ENCODE measurements around the gene EFNA3. TPM values are rescaled to one million over a fixed set of nuclear protein-coding genes. Genes with fewer than 3 reads are reported as not detected.
A peak's percentile ranks its signal among the peaks of the same experiment; 100 is the strongest.

EFNA3 gene
- total and polyA plus RNA-seq, 3 experiments from 2014 or later = 0.94 to 1.4 (median 1.0) TPM

DNA sequence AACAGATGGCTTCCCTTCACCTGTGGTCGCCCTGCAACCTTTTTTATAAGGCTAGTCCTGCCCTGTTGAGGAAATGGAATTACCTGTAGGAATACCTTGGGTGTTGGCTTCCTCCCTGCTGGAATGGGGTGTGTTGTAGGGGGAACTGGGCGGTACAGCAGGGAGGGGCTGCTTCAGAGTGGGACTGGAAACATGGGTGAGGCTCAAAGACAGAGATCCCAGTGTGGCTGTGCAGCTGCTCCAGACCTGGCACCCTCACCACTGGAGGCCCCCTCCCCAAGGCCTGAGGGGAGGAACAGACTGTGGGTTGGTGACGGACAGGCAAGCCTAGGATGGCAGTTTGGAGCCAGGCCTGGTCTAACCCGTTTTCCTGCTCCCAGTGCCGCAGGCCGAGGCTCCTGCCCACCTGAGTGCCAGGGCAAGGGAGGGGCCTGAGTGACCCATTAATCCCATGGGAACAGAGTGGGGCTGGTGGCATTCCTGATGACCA, 4.5 kb downstream of the EFNA3 start:
- ChIA-PET POLR2A (interaction anchor here (0.7 kb wide), 1 partner anchor 21 kb away, joined by 3 read pairs; no protein-coding TSS in a partner anchor), CTCF (interaction anchor here (2.5 to 4.8 kb wide), 4 partner anchors 8 to 38 kb away, joined by 14 to 107 read pairs (median 43); partner anchors contain the start of gene EFNA4)
- H3K4me1 ChIP-seq (ENCODE audit: insufficient read depth, low read length) = peaks cover 72% of the 10 kb centered on the region
- H3K27ac Mint-ChIP-seq = no peak overlapping the region
- H3K36me3 ChIP-seq (ENCODE audit: insufficient read depth, low read length) = no peaks in the 10 kb centered on the region
- peaks cover 0 to 2% (median 0%) of the 10 kb centered on the region in 5 donors for H3K9me3 Mint-ChIP-seq
- DNase-seq = no peak
- peaks cover 43% of the 10 kb centered on the region for H3K27me3 ChIP-seq (ENCODE audit: insufficient read depth, low read length, poor library complexity, severe bottlenecking)
- no peak overlapping the region for H3K27ac ChIP-seq (ENCODE audit: low read depth, low read length)
- no peak overlapping the region for H3K4me3 ChIP-seq (ENCODE audit: low read length)
- H3K4me1 Mint-ChIP-seq = peaks cover 41 to 65% (median 45%) of the 10 kb centered on the region in 3 donors
- peaks cover 0 to 5% (median 2%) of the 10 kb centered on the region in 3 donors for H3K36me3 Mint-ChIP-seq
- H3K4me3 Mint-ChIP-seq = peak overlapping the region in 2 of 7 donors; percentile 50 to 65
- peaks cover 39 to 44% of the 10 kb centered on the region in 2 donors for H3K27me3 Mint-ChIP-seq
- no peaks in the 10 kb centered on the region for H3K9me3 ChIP-seq (ENCODE audit: low read length)

DNA sequence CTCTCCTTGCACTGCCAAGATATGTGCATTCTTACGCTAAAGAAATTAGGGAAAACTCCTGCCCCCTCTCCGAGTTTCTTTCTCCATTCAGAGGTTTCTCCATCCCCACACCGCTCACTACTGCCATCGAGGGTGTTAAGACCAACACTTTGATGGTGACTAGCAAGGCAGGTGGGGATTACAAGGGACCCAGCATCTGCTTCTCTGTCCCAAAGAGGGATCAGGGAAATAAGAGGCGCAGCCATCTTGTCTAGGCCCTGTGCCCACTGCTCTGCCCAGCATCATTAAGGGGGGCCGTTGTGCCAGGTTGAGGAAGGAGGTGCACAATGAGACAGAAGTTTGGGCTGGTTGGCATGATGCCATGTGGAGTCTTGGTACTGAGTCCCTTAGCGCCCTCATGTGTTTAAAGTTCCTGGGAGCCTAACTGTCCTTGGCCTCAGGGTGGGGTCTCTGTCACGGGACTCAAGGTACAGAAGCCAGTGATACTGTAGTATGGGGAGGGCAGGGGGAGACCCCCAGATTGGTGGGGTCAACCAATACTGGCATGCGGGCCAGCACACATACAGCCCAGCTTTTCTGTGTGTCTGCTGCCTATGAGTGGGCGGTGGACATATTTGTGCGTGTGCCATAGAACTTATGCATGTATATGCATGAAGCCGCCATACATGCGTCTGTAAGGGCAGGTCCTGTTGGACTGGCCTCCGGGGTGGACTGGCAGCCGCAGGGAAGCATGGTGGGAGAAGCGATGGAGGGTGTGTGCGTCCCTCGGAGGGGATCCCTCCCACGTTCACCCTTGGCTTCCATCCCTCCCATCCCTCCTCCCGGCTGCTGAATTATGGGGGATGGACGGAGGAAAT, 5.5 kb downstream of the EFNA3 start:
- Mint-ChIP-seq H3K4me1 (peaks cover 41 to 59% (median 44%) of the 10 kb centered on the region in 3 donors), H3K27ac (peak overlapping the region in 6 of 8 donors; percentile 17 to 97 (median 82)), H3K36me3 (peaks cover 0 to 5% (median 2%) of the 10 kb centered on the region in 3 donors), H3K4me3 (peak overlapping the region; percentile 86 to 98 (median 92)), H3K27me3 (peaks cover 39 to 44% of the 10 kb centered on the region in 2 donors), H3K9me3 (peaks cover 0 to 2% (median 0%) of the 10 kb centered on the region in 5 donors)
- Histone ChIP-seq H3K4me3 (ENCODE audit: low read length) (peak overlapping the region; percentile 99), H3K27me3 (ENCODE audit: insufficient read depth, low read length, poor library complexity, severe bottlenecking) (peaks cover 43% of the 10 kb centered on the region), H3K9me3 (ENCODE audit: low read length) (no peaks in the 10 kb centered on the region), H3K27ac (ENCODE audit: low read depth, low read length) (no peak overlapping the region), H3K4me1 (ENCODE audit: insufficient read depth, low read length) (peaks cover 65% of the 10 kb centered on the region), H3K36me3 (ENCODE audit: insufficient read depth, low read length) (no peaks in the 10 kb centered on the region)
- ChIA-PET POLR2A (interaction anchor here (1.0 to 2.2 kb wide), 6 partner anchors 13 to 110 kb away, joined by 3 to 15 read pairs (median 4); partner anchors contain the start of gene EFNA4), CTCF (interaction anchor here (0.8 to 4.8 kb wide), 25 partner anchors 8 to 525 kb away, joined by 3 to 107 read pairs (median 5); partner anchors contain the start of genes ADAM15, DPM3, EFNA4 and FLAD1)
- DNase-seq = peak in 1 of 5 donors; percentile 58

DNA sequence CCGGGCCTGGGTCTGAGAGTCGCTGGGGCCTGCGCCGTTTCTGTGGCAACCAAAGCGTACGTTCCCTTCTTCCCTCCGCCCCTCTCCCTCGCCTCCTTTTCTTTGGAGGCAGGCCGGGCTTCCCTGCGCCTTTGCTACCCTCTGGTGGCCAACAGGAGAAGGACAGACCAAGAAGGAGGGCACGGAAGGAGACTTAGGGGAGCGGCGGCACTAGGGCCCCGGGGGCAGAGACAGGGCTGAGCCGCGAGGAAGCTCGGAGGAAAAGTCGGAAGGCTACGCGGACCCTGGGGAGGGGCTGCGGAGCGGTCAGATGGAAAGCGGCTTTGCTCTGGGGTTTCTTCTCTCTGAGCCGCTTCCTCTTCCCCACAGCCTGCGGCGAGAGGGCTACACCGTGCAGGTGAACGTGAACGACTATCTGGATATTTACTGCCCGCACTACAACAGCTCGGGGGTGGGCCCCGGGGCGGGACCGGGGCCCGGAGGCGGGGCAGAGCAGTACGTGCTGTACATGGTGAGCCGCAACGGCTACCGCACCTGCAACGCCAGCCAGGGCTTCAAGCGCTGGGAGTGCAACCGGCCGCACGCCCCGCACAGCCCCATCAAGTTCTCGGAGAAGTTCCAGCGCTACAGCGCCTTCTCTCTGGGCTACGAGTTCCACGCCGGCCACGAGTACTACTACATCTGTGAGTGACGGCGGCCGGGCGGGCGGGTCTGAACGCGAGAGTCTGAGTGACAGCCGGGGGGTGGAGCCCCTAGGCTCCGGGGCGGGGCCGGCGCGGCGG, 6.3 kb downstream of the EFNA3 start:
- peak overlapping the region; percentile 86 to 98 (median 92) for H3K4me3 Mint-ChIP-seq
- Histone ChIP-seq H3K4me3 (ENCODE audit: low read length) (peak overlapping the region; percentile 99), H3K27me3 (ENCODE audit: insufficient read depth, low read length, poor library complexity, severe bottlenecking) (peaks cover 40% of the 10 kb centered on the region), H3K4me1 (ENCODE audit: insufficient read depth, low read length) (peaks cover 57% of the 10 kb centered on the region), H3K9me3 (ENCODE audit: low read length) (no peaks in the 10 kb centered on the region), H3K36me3 (ENCODE audit: insufficient read depth, low read length) (no peaks in the 10 kb centered on the region), H3K27ac (ENCODE audit: low read depth, low read length) (peak overlapping the region; percentile 71)
- POLR2A ChIA-PET = interaction anchor here (0.6 to 2.2 kb wide), 11 partner anchors 14 to 1274 kb away, joined by 3 to 15 read pairs (median 4); partner anchors contain the start of genes EFNA4 and KRTCAP2
- CTCF ChIA-PET = interaction anchor here (0.6 to 4.8 kb wide), 44 partner anchors 8 to 525 kb away, joined by 3 to 107 read pairs (median 4); partner anchors contain the start of genes ADAM15, DPM3, EFNA4 and FLAD1
- peaks cover 0 to 2% (median 0%) of the 10 kb centered on the region in 5 donors for H3K9me3 Mint-ChIP-seq
- peaks cover 0 to 5% (median 2%) of the 10 kb centered on the region in 3 donors for H3K36me3 Mint-ChIP-seq
- peak overlapping the region; percentile 80 to 97 (median 94) for H3K27ac Mint-ChIP-seq
- DNase-seq = peak; percentile 86 to 95 (median 90)
- H3K27me3 Mint-ChIP-seq = peaks cover 34 to 36% of the 10 kb centered on the region in 2 donors
- H3K4me1 Mint-ChIP-seq = peaks cover 33 to 51% (median 36%) of the 10 kb centered on the region in 3 donors

DNA sequence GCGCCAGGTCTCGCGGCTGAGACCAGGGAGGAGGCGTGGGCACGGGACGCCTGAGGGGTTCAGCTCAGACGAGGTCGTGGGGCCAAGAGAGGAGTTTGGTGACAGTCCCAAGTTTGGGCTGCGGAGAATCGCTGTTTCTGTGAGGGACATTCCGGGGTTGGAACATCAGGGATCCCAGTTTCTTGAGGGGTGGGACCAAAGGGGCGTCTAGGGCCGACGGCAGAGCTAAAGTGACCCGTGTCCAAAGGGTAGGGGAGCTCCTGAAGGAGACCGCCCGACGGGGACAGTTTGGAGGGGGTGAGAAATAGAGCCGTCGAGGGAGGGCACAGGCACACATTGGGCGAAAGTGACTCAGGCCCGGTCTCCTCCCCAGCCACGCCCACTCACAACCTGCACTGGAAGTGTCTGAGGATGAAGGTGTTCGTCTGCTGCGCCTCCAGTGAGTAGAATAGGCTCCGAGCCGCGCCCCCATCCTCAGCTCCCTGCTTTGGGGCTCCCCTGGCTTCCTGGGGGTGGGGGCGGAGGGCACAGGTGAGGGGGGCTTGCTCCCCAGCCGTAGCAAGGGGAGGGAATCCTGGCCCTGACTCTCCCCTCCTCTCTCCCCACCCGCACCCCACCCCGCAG, 7.0 kb downstream of the EFNA3 start:
- H3K36me3 ChIP-seq (ENCODE audit: insufficient read depth, low read length) = no peaks in the 10 kb centered on the region
- H3K27ac Mint-ChIP-seq = peak overlapping the region; percentile 80 to 97 (median 94)
- H3K9me3 ChIP-seq (ENCODE audit: low read length) = no peaks in the 10 kb centered on the region
- peaks cover 50% of the 10 kb centered on the region for H3K4me1 ChIP-seq (ENCODE audit: insufficient read depth, low read length)
- H3K36me3 Mint-ChIP-seq = peaks cover 0 to 5% (median 2%) of the 10 kb centered on the region in 3 donors
- peak overlapping the region; percentile 99 for H3K4me3 ChIP-seq (ENCODE audit: low read length)
- peaks cover 0 to 2% (median 0%) of the 10 kb centered on the region in 5 donors for H3K9me3 Mint-ChIP-seq
- peak overlapping the region; percentile 86 to 98 (median 92) for H3K4me3 Mint-ChIP-seq
- peaks cover 34 to 36% of the 10 kb centered on the region in 2 donors for H3K27me3 Mint-ChIP-seq
- POLR2A ChIA-PET = interaction anchor here (0.6 to 2.2 kb wide), 11 partner anchors 15 to 1275 kb away, joined by 3 to 15 read pairs (median 4); partner anchors contain the start of genes EFNA4, FLAD1 and KRTCAP2
- H3K4me1 Mint-ChIP-seq = peaks cover 32 to 45% (median 34%) of the 10 kb centered on the region in 3 donors
- H3K27ac ChIP-seq (ENCODE audit: low read depth, low read length) = peak overlapping the region; percentile 71
- DNase-seq = peak; percentile 59 to 86 (median 73)
- CTCF ChIA-PET = interaction anchor here (0.6 to 4.8 kb wide), 37 partner anchors 9 to 526 kb away, joined by 3 to 107 read pairs (median 4); partner anchors contain the start of genes ADAM15, DPM3, EFNA4 and FLAD1
- H3K27me3 ChIP-seq (ENCODE audit: insufficient read depth, low read length, poor library complexity, severe bottlenecking) = peaks cover 37% of the 10 kb centered on the region

DNA sequence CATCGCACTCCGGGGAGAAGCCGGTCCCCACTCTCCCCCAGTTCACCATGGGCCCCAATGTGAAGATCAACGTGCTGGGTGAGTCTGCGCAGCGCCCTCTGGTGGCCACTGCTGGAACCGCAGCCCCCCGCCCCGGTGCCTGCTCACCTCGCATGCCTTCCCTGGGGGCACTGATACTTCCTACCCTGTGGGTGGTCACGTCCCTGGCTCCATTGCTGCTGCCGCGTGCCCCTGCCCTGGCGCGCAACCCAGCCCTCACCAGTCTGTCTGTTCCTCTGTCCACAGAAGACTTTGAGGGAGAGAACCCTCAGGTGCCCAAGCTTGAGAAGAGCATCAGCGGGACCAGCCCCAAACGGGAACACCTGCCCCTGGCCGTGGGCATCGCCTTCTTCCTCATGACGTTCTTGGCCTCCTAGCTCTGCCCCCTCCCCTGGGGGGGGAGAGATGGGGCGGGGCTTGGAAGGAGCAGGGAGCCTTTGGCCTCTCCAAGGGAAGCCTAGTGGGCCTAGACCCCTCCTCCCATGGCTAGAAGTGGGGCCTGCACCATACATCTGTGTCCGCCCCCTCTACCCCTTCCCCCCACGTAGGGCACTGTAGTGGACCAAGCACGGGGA, 7.6 kb downstream of the EFNA3 start:
- peak; percentile 74 to 87 (median 76) for DNase-seq
- no peak overlapping the region for H3K4me3 ChIP-seq (ENCODE audit: low read length)
- H3K36me3 ChIP-seq (ENCODE audit: insufficient read depth, low read length) = no peaks in the 10 kb centered on the region
- H3K9me3 Mint-ChIP-seq = peaks cover 0 to 2% (median 0%) of the 10 kb centered on the region in 5 donors
- H3K27ac Mint-ChIP-seq = peak overlapping the region in 2 of 8 donors; percentile 61 to 85
- H3K36me3 Mint-ChIP-seq = peaks cover 0 to 5% (median 2%) of the 10 kb centered on the region in 3 donors
- POLR2A ChIA-PET = interaction anchor here (0.7 to 2.2 kb wide), 2 partner anchors 22 to 103 kb away, joined by 4 to 15 read pairs; partner anchors contain the start of genes EFNA4 and FLAD1
- H3K4me3 Mint-ChIP-seq = peak overlapping the region; percentile 23 to 89 (median 68)
- H3K27me3 Mint-ChIP-seq = peaks cover 31 to 32% of the 10 kb centered on the region in 2 donors
- CTCF ChIA-PET = interaction anchor here (0.6 to 4.8 kb wide), 15 partner anchors 9 to 165 kb away, joined by 3 to 107 read pairs (median 9); partner anchors contain the start of genes ADAM15, EFNA4 and KRTCAP2
- H3K27ac ChIP-seq (ENCODE audit: low read depth, low read length) = no peak overlapping the region
- H3K4me1 Mint-ChIP-seq = peaks cover 29 to 42% (median 34%) of the 10 kb centered on the region in 3 donors
- H3K27me3 ChIP-seq (ENCODE audit: insufficient read depth, low read length, poor library complexity, severe bottlenecking) = peaks cover 31% of the 10 kb centered on the region
- peaks cover 46% of the 10 kb centered on the region for H3K4me1 ChIP-seq (ENCODE audit: insufficient read depth, low read length)
- H3K9me3 ChIP-seq (ENCODE audit: low read length) = no peaks in the 10 kb centered on the region

DNA sequence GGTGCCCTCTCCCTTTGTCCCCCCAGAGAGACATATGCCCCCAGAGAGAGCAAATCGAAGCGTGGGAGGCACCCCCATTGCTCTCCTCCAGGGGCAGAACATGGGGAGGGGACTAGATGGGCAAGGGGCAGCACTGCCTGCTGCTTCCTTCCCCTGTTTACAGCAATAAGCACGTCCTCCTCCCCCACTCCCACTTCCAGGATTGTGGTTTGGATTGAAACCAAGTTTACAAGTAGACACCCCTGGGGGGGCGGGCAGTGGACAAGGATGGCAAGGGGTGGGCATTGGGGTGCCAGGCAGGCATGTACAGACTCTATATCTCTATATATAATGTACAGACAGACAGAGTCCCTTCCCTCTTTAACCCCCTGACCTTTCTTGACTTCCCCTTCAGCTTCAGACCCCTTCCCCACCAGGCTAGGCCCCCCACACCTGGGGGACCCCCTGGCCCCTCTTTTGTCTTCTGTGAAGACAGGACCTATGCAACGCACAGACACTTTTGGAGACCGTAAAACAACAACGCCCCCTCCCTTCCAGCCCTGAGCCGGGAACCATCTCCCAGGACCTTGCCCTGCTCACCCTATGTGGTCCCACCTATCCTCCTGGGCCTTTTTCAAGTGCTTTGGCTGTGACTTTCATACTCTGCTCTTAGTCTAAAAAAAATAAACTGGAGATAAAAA, 8.4 kb downstream of the EFNA3 start:
- Histone ChIP-seq H3K4me3 (ENCODE audit: low read length) (no peak overlapping the region), H3K4me1 (ENCODE audit: insufficient read depth, low read length) (peaks cover 44% of the 10 kb centered on the region), H3K27ac (ENCODE audit: low read depth, low read length) (no peak overlapping the region), H3K9me3 (ENCODE audit: low read length) (no peaks in the 10 kb centered on the region), H3K27me3 (ENCODE audit: insufficient read depth, low read length, poor library complexity, severe bottlenecking) (peaks cover 25% of the 10 kb centered on the region), H3K36me3 (ENCODE audit: insufficient read depth, low read length) (no peaks in the 10 kb centered on the region)
- peak overlapping the region in 2 of 7 donors; percentile 28 to 82 for H3K4me3 Mint-ChIP-seq
- peak overlapping the region in 2 of 8 donors; percentile 73 to 79 for H3K27ac Mint-ChIP-seq
- peaks cover 28 to 40% (median 30%) of the 10 kb centered on the region in 3 donors for H3K4me1 Mint-ChIP-seq
- H3K36me3 Mint-ChIP-seq = peaks cover 0 to 5% (median 0%) of the 10 kb centered on the region in 3 donors
- H3K9me3 Mint-ChIP-seq = no peaks in the 10 kb centered on the region
- ChIA-PET POLR2A (interaction anchor here (0.6 kb wide), 1 partner anchor 186 kb away, joined by 3 read pairs; the partner anchor contains the start of gene CLK2), CTCF (interaction anchor here (0.6 to 4.8 kb wide), 9 partner anchors 8 to 88 kb away, joined by 3 to 107 read pairs (median 39); partner anchors contain the start of genes EFNA4 and KRTCAP2)
- no peak for DNase-seq
- H3K27me3 Mint-ChIP-seq = peaks cover 25 to 26% of the 10 kb centered on the region in 2 donors
